HepG2 (cell line): ENCODE data around the gene MADD. TPM values are rescaled to one million over a fixed set of nuclear protein-coding genes. Genes with fewer than 3 reads are reported as not detected.

Experiments used
- ARNT2 ChIP-seq: sonication (generic); formaldehyde crosslinking; IDR thresholded peaks from 2 replicates; pipeline ENCODE4 v1.8.0; 2022; ENCODE audit warnings: mild to moderate bottlenecking, low read depth, missing genetic modification reagents, moderate library complexity
- CEBPG ChIP-seq: IDR thresholded peaks from 2 replicates; pipeline ENCODE4 v1.6.1; 2016
- EEA1 ChIP-seq: sonication (generic); formaldehyde crosslinking; IDR thresholded peaks from 2 replicates; pipeline ENCODE4 v1.5.1; 2020; ENCODE audit warnings: mild to moderate bottlenecking, missing genetic modification reagents, borderline replicate concordance
- ESRRA ChIP-seq: sonication (generic); formaldehyde crosslinking; IDR thresholded peaks from 2 replicates; pipeline ENCODE4 v1.5.1; 2020; ENCODE audit warnings: mild to moderate bottlenecking, low read depth, missing genetic modification reagents
- GATAD2A ChIP-seq: IDR thresholded peaks from 2 replicates; pipeline ENCODE4 v1.6.1; 2016
- GMEB1 ChIP-seq: sonication (generic); formaldehyde crosslinking; IDR thresholded peaks from 2 replicates; pipeline ENCODE4 v1.5.1; 2020; ENCODE audit warnings: missing genetic modification reagents, mild to moderate bottlenecking, borderline replicate concordance
- MIXL1 ChIP-seq: IDR thresholded peaks from 2 replicates; pipeline ENCODE4 v1.6.1; 2016
- POLR2AphosphoS5 ChIP-seq: IDR thresholded peaks from 2 replicates; pipeline ENCODE4 v1.6.1; 2012; ENCODE audit warnings: low read depth, low read length
- SUZ12 ChIP-seq: fragments of 150-350 bp; IDR thresholded peaks from 2 replicates; pipeline ENCODE4 v1.6.1; 2014; ENCODE audit warnings: low read depth, low read length
- ZBTB42 ChIP-seq: sonication (generic); formaldehyde crosslinking; IDR thresholded peaks from 2 replicates; pipeline ENCODE4 v1.5.0; 2020; ENCODE audit warnings: mild to moderate bottlenecking, missing genetic modification reagents
- ZNF280B ChIP-seq: sonication (generic); formaldehyde crosslinking; IDR thresholded peaks from 2 replicates; pipeline ENCODE4 v1.5.0; 2020; ENCODE audit warnings: missing genetic modification reagents, mild to moderate bottlenecking, borderline replicate concordance
- ZNF768 ChIP-seq: sonication (generic); formaldehyde crosslinking; IDR thresholded peaks from 2 replicates; pipeline ENCODE4 v1.4.0; 2020; ENCODE audit warnings: missing genetic modification reagents
- ZNF788 ChIP-seq: sonication (generic); formaldehyde crosslinking; IDR thresholded peaks from 2 replicates; pipeline ENCODE4 v1.5.0; 2020; ENCODE audit warnings: mild to moderate bottlenecking, missing genetic modification reagents, borderline replicate concordance
- polyA plus RNA-seq, 8 experiments: library from polyadenylated mRNA; depleted of rRNA in 3 of 8; stranded (reverse) in 7 of 8; unstranded in 1 of 8; fragments of >200 nt; fragmentation: Illumina TruSeq in 4 of 8; extraction: Trizol in 4 of 8; gene quantifications; 2 replicates each; pipeline versions ENCODE4 v1.2.1 to v1.2.3, GENCODE V29; 2011 to 2016; ENCODE audit warnings: low read depth in 4 of 8, missing spikeins in 1 of 8, mixed read lengths in 1 of 8; ENCODE audit not compliant: insufficient read depth in 1 of 8
- total RNA-seq, 5 experiments: library from RNA; depleted of rRNA; stranded (reverse); fragments of >200 nt; fragmentation: Illumina TruSeq; extraction: Trizol; gene quantifications; 2 replicates each; pipeline ENCODE4 v1.2.3, GENCODE V29; 2016; ENCODE audit warnings: low read depth in 1 of 5
- TF ChIP-seq, protein P1 (sequence below): sonication (generic); formaldehyde crosslinking; IDR thresholded peaks from 2 replicates; pipeline ENCODE4 v1.5.1; 2020; ENCODE audit warnings: mild to moderate bottlenecking, missing genetic modification reagents, moderate library complexity
- TF ChIP-seq, protein P2 (sequence below): IDR thresholded peaks from 2 replicates; pipeline ENCODE4 v1.6.1; 2012; ENCODE audit warnings: low read depth, low read length, improper control_type of control experiment
- TF ChIP-seq, protein P3 (sequence below): sonication (generic); formaldehyde crosslinking; IDR thresholded peaks from 2 replicates; pipeline ENCODE4 v1.4.0; 2020; ENCODE audit warnings: missing genetic modification reagents, borderline replicate concordance

MADD gene
- total and polyA plus RNA-seq, 2 of the 13 experiments (the other 11 are each of a cell fraction or from before 2014, with no cell fraction given): 18.0 to 29.2 TPM

- TF ChIP-seq ESRRA (CRISPR knock-in tag): peak; percentile 97
- TF ChIP-seq, protein P1, sequence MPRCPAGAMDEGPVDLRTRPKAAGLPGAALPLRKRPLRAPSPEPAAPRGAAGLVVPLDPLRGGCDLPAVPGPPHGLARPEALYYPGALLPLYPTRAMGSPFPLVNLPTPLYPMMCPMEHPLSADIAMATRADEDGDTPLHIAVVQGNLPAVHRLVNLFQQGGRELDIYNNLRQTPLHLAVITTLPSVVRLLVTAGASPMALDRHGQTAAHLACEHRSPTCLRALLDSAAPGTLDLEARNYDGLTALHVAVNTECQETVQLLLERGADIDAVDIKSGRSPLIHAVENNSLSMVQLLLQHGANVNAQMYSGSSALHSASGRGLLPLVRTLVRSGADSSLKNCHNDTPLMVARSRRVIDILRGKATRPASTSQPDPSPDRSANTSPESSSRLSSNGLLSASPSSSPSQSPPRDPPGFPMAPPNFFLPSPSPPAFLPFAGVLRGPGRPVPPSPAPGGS: no peak
- TF ChIP-seq ZBTB42: no peak
- TF ChIP-seq ARNT2: no peak
- peak; percentile 74; the same call in 1 of the 2 replicates for TF ChIP-seq ZNF788 (CRISPR knock-in tag)
- peak; percentile 48 for TF ChIP-seq CEBPG (CRISPR knock-in tag)
- TF ChIP-seq GATAD2A (CRISPR knock-in tag): peak; percentile 71
- TF ChIP-seq EEA1 (CRISPR knock-in tag): no peak
- TF ChIP-seq ZNF280B (CRISPR knock-in tag): peak; percentile 40; the same call in 1 of the 2 replicates
- TF ChIP-seq MIXL1 (CRISPR knock-in tag): 0 out of 2 replicates have a peak, but pooled peaks have one; percentile 30
- TF ChIP-seq, protein P2, sequence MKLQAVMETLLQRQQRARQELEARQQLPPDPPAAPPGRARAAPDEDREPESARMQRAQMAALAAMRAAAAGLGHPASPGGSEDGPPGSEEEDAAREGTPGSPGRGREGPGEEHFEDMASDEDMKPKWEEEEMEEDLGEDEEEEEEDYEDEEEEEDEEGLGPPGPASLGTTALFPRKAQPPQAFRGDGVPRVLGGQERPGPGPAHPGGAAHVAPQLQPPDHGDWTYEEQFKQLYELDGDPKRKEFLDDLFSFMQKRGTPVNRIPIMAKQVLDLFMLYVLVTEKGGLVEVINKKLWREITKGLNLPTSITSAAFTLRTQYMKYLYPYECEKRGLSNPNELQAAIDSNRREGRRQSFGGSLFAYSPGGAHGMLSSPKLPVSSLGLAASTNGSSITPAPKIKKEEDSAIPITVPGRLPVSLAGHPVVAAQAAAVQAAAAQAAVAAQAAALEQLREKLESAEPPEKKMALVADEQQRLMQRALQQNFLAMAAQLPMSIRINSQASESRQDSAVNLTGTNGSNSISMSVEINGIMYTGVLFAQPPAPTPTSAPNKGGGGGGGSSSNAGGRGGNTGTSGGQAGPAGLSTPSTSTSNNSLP: no peak
- TF ChIP-seq, protein P3, sequence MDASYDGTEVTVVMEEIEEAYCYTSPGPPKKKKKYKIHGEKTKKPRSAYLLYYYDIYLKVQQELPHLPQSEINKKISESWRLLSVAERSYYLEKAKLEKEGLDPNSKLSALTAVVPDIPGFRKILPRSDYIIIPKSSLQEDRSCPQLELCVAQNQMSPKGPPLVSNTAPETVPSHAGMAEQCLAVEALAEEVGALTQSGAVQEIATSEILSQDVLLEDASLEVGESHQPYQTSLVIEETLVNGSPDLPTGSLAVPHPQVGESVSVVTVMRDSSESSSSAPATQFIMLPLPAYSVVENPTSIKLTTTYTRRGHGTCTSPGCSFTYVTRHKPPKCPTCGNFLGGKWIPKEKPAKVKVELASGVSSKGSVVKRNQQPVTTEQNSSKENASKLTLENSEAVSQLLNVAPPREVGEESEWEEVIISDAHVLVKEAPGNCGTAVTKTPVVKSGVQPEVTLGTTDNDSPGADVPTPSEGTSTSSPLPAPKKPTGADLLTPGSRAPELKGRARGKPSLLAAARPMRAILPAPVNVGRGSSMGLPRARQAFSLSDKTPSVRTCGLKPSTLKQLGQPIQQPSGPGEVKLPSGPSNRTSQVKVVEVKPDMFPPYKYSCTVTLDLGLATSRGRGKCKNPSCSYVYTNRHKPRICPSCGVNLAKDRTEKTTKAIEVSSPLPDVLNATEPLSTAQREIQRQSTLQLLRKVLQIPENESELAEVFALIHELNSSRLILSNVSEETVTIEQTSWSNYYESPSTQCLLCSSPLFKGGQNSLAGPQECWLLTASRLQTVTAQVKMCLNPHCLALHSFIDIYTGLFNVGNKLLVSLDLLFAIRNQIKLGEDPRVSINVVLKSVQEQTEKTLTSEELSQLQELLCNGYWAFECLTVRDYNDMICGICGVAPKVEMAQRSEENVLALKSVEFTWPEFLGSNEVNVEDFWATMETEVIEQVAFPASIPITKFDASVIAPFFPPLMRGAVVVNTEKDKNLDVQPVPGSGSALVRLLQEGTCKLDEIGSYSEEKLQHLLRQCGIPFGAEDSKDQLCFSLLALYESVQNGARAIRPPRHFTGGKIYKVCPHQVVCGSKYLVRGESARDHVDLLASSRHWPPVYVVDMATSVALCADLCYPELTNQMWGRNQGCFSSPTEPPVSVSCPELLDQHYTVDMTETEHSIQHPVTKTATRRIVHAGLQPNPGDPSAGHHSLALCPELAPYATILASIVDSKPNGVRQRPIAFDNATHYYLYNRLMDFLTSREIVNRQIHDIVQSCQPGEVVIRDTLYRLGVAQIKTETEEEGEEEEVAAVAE (CRISPR knock-in tag): peak; percentile 52; the same call in 1 of the 2 replicates
- peak; percentile 71 for TF ChIP-seq ZNF768 (CRISPR knock-in tag)
- no peak for TF ChIP-seq GMEB1 (CRISPR knock-in tag)
- no peak for TF ChIP-seq POLR2AphosphoS5
- no peak for TF ChIP-seq SUZ12
Observed at GRCh38 chr11:47355283-47356128, 85.6 kb downstream of the MADD start (continued).
